HUES64 (cell line): ENCODE data around the gene CLP1.
A peak's percentile ranks its signal among the peaks of the same experiment; 100 is the strongest.
"Not testable (repeated sequence)": the region's sequence is repeated elsewhere in the genome, so short reads cannot be mapped to it uniquely, and the experiment has no call there.

Experiments used
- H3K27ac ChIP-seq: 2 replicates; pipeline ENCODE4 v1.7.0; 2013; ENCODE audit warnings: low read depth, low read length, inconsistent platforms
- H3K27me3 ChIP-seq: 2 replicates; pipeline ENCODE4 v1.6.1; 2013; ENCODE audit warnings: mild to moderate bottlenecking, low read length; ENCODE audit not compliant: insufficient read depth
- H3K36me3 ChIP-seq: 2 replicates; pipeline ENCODE4 v1.6.1; 2013; ENCODE audit warnings: mild to moderate bottlenecking, low read length; ENCODE audit not compliant: insufficient read depth
- H3K4me1 ChIP-seq: 2 replicates; pipeline ENCODE4 v1.6.1; 2013; ENCODE audit warnings: mild to moderate bottlenecking, low read length, moderate library complexity; ENCODE audit not compliant: insufficient read depth
- H3K4me3 ChIP-seq: 2 replicates; pipeline ENCODE4 v1.5.1; 2013; ENCODE audit warnings: mild to moderate bottlenecking, low read length, moderate library complexity
- H3K9ac ChIP-seq: 2 replicates; pipeline ENCODE4 v1.6.1; 2013; ENCODE audit warnings: mild to moderate bottlenecking, low read depth, low read length
- H3K9me3 ChIP-seq: 2 replicates; pipeline ENCODE4 v1.6.1; 2013; ENCODE audit warnings: low read depth, low read length; ENCODE audit not compliant: insufficient read depth
- WGBS: fragments of 150-250, 120-280 bp; methylation state at CpG from one replicate; pipeline ENCODE4 v1.1.7; 2013; ENCODE audit warnings: missing lambda C conversion rate; 5-methylcytosine and 5-hydroxymethylcytosine counted together

The CLP1 gene

DNA sequence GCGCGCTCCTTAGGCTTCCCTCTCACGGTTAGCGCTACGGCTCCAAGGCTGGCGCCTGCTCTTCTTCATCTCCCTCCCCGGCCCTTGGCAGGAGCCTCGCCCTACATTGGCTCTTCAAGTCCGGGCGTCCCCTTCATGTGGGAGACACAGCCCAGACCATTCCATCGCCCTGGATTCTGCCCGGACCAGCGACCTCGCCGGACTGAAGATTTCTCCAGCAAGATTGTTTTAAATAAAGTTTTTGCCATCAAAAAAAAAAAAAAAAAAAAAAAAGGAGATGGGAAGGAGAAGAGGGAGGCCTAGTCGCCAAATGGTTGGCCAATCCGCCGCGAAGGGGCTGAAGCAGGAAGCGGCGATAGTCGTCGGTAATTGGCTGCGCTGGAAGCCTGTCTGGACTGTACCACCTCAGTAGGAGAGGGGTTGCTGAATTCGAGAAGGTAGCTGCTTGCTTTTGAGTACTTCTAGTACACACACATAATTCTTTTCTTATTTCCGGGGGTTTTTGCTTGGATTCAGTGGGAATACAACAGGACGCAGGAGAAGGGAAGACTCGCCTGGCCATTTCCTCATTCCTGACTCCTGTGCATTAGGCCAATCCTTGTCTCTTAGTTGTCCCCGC lies 9.7 kb downstream of the CLP1 start:
- under 1% methylated on average over 28 of the region's 29 CpGs for WGBS
- Histone ChIP-seq H3K4me3 (peak overlapping the region; percentile 92), H3K36me3 (peaks cover 11% of the 10 kb centered on the region), H3K27me3 (no peaks in the 10 kb centered on the region), H3K4me1 (peaks cover 5% of the 10 kb centered on the region; the same call in 1 of the 2 replicates), H3K27ac (peak overlapping the region; percentile 95), H3K9ac (peak overlapping the region; percentile 98), H3K9me3 (no peaks in the 10 kb centered on the region)

DNA sequence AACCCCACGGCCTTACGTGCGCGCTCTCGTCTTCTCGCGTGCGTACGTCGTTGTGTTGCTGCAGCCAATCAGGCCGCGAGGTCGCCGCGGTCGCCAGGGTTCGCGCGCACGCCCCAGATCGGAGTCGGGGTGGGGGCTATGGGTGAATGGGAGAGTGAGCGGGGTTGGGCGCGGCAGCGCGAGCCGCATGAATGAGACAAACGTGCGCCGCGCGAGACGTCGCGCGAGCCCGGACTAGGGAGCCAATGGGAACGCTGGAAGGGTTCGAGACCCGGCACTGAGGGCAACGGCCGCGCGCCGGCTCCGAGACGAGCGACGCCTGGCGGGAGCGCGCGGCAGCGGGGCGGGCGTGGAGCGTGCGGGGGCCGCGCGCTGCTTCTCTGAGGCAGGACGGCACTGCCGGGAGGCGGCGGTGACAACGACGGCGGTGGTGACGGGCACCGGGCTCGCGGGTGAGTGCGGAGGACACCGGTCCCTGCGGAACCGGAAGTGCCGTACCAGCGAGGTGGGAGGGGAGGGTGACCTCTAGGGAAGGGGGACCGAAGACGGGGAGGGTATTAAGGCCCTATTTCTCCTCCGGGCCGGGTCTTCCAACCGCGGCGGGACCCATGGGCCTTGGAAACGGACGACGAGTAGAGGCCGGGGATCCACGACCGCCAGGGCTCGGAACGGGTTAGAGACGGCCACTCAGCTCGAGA lies 10.3 kb downstream of the CLP1 start, which contains the start of gene ZDHHC5:
TSS of gene ZDHHC5 (plus strand) at position 379 of the 698 bp plus-strand sequence. CDS start 4,977 bp downstream, outside the sequence.
- H3K27me3 ChIP-seq: no peaks in the 10 kb centered on the region
- peak within 1 kb of the TSS; percentile 98 for H3K9ac ChIP-seq
- H3K4me3 ChIP-seq: peak within 1 kb of the TSS; percentile 92
- H3K9me3 ChIP-seq: no peaks in the 10 kb centered on the region
- H3K27ac ChIP-seq: peak within 1 kb of the TSS; percentile 95
- under 1% methylated on average over 96 of the region's 96 CpGs for WGBS
- H3K4me1 ChIP-seq: peaks cover 5% of the 10 kb centered on the region; the same call in 1 of the 2 replicates
- H3K36me3 ChIP-seq: peaks cover 14% of the 10 kb centered on the region

DNA sequence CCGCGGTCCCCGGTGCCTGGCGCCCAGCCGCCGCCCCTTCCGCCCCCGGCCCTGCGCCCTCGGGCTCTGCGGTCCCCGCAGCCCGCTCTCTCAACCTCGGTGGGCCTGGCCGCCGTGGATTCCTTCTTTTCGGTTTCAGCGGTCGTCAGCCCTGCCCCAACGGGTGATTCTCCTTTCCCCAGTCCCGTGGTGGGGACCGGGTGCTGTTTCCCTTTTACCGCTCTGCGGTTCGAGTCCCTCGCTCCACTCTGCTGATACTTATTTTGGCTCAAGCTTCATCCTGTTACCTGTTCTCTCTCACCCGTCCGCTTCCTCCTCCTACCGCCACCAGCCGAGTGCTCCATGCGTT lies 10.8 kb downstream of the CLP1 start:
- Histone ChIP-seq H3K36me3 (peaks cover 19% of the 10 kb centered on the region), H3K9me3 (no peaks in the 10 kb centered on the region), H3K4me3 (peak overlapping the region; percentile 92), H3K9ac (peak overlapping the region; percentile 98), H3K4me1 (peaks cover 5% of the 10 kb centered on the region; the same call in 1 of the 2 replicates), H3K27me3 (no peaks in the 10 kb centered on the region), H3K27ac (peak overlapping the region; percentile 95)
- under 1% methylated on average over 31 of the region's 31 CpGs for WGBS

DNA sequence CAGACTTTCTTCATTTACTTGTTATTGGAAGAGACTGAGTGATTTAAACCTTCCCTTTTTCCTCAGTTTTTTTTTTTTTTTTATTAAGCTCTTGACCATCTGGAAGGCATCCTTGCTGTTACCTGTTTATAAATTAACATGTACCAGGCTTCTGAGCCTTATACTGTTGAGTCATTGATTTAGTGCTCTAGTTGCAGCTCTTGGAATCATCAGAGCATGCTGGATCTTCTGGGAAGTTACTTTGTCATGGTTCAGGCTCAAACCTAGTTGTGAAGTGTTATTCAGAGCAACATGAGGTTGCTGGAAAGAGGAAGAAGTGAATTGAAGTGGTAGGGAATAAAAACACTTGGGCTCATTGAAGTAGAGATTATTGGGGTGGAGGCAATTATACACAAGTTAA lies 16.7 kb downstream of the CLP1 start:
- no peaks in the 10 kb centered on the region for H3K27me3 ChIP-seq
- H3K27ac ChIP-seq: no peak overlapping the region
- peaks cover 66% of the 10 kb centered on the region for H3K36me3 ChIP-seq
- H3K4me1 ChIP-seq: peaks cover 17% of the 10 kb centered on the region; the same call in 1 of the 2 replicates
- no peaks in the 10 kb centered on the region for H3K9me3 ChIP-seq
- H3K9ac ChIP-seq: no peak overlapping the region
- no peak overlapping the region for H3K4me3 ChIP-seq

DNA sequence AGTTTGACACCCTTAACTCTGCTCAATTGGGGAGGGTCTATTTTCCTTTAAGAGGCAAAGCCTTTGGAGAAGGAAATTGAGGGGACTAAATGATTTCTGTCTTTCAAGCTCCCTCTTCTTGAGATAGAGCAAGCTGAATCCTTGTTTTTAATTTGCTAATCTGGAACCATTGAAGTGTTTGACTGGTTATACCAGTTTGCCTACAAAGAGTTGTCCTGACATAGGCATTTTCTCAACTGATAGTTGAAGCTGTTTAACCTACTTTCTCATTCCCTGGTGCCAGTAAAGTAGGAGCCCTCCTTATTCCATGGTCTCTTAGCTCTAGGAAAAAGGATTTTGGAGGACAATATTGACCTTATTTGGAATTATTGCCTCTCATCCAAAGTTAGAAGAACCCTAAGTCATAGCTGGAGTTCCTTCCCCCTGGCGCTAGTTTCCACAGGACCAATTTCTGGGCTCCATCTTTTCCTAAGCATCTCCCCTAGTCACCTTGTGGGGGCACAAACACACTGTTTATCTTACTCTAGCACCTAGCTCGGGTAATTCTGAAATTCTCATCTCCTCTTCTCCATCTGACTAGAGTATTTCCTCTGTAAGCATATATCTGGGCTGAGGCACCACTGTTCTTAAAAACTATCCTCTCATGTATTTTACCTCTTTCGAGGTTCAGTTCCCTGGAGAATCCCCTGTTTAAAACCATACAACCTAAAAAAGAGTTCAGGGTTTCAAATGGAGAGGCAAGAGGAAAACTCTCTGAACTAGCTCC lies 17.8 kb downstream of the CLP1 start:
- WGBS: 95% methylated on average over 3 of the region's 3 CpGs
- H3K4me3 ChIP-seq: no peak overlapping the region
- no peaks in the 10 kb centered on the region for H3K27me3 ChIP-seq
- peaks cover 66% of the 10 kb centered on the region for H3K36me3 ChIP-seq
- no peaks in the 10 kb centered on the region for H3K9me3 ChIP-seq
- H3K4me1 ChIP-seq: peaks cover 16% of the 10 kb centered on the region; the same call in 1 of the 2 replicates
- H3K27ac ChIP-seq: peak overlapping the region; percentile 23
- H3K9ac ChIP-seq: 0 out of 2 replicates have a peak overlapping the region, but pooled peaks have one; percentile 5

DNA sequence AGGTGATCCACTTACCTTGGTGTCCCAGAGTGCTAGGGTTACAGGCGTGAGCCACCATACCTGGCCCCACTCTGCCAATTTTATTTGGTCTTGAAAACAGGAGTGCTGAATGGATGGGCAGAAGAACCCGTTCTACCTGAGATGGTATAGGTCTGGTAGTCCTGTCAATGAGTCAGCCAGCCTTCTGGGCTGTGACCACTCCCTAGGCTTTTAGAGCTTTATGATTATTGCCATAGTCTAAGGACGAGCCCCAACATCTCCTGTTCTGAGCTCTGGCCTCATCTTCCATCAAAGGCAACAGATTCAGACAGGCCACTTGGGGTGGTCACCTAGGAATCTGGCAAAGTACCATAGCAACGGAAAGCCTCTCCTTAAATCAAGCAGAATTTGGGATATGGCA lies 21.8 kb downstream of the CLP1 start:
- no peaks in the 10 kb centered on the region for H3K27me3 ChIP-seq
- no peak overlapping the region for H3K4me3 ChIP-seq
- no peak overlapping the region for H3K27ac ChIP-seq
- H3K9ac ChIP-seq: no peak overlapping the region
- peaks cover 13% of the 10 kb centered on the region; the same call in 1 of the 2 replicates for H3K4me1 ChIP-seq
- peaks cover 74% of the 10 kb centered on the region for H3K36me3 ChIP-seq
- H3K9me3 ChIP-seq: no peaks in the 10 kb centered on the region
- WGBS: 97% methylated on average over 4 of the region's 4 CpGs

DNA sequence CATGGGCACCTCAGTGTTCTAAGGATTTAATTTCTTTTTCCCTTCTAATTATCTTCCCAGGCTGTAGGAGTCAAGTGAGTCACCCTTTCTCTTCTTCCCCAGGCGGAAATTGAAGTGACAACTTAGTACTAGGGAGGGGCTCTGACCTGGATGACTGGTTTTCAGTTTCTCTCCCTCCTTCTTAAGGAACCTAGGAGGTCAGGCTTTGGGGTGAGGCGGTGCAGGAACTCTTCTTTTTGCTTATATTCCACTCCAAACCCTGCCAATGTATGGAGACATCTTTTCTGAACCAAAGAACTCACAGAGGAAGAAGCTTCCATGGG lies 23.0 kb downstream of the CLP1 start:
- no peak overlapping the region for H3K9ac ChIP-seq
- no peak overlapping the region for H3K4me3 ChIP-seq
- WGBS: no CpG with 5 or more reads among the region's 2 CpGs
- H3K4me1 ChIP-seq: peaks cover 6% of the 10 kb centered on the region; the same call in 1 of the 2 replicates
- no peaks in the 10 kb centered on the region for H3K27me3 ChIP-seq
- peaks cover 72% of the 10 kb centered on the region for H3K36me3 ChIP-seq
- no peak overlapping the region for H3K27ac ChIP-seq
- H3K9me3 ChIP-seq: no peaks in the 10 kb centered on the region

DNA sequence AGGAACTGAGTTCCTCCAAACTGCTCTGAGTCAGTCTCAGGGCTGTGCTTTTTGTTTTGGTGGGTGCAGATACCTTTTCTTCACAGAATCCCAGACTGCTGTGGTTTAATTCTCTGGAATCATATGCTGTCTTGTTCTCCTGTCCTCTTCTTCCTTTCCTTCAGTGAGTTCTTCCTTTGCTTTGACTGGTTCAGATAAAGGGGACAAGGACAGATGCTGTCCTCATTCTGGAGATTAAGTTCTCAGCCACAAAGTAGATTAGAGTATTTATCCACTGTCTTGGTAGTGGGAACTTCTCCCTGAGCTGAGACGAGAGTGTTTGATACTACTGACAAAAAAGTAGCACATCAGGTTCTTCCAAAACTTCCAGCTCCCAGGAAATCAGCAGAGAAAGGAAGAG lies 23.6 kb downstream of the CLP1 start:
- no peak overlapping the region for H3K4me3 ChIP-seq
- no peak overlapping the region for H3K9ac ChIP-seq
- no peak overlapping the region for H3K27ac ChIP-seq
- H3K27me3 ChIP-seq: no peaks in the 10 kb centered on the region
- H3K36me3 ChIP-seq: peaks cover 72% of the 10 kb centered on the region
- H3K4me1 ChIP-seq: peaks cover 4% of the 10 kb centered on the region; the same call in 1 of the 2 replicates
- 100% methylated on average over 1 of the region's 1 CpG for WGBS
- no peaks in the 10 kb centered on the region for H3K9me3 ChIP-seq

DNA sequence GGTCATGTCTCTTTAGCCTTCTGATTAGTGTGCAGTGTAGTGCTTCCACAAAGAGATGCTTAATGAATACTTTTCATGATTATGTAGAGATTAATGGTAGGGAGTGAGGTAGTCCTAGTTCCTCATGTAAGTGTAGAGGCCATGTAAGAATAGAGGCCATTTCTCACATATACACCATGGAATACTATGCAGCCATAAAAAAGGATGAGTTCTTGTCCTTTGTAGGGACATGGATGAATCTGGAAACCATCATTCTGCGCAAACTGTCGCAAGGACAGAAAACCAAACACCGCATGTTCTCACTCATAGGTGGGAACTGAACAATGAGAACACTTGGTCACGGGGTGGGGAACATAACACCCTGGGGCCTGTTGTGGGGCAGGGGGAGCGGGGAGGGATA lies 32.9 kb downstream of the CLP1 start:
- H3K4me3 ChIP-seq, H3K27me3 ChIP-seq, H3K9ac ChIP-seq, H3K4me1 ChIP-seq, H3K27ac ChIP-seq, H3K9me3 ChIP-seq: not testable (repeated sequence)
- over 99% methylated on average over 5 of the region's 5 CpGs for whole genome bisulfite sequencing
- H3K36me3 ChIP-seq: peaks cover 87% of the 10 kb centered on the region

DNA sequence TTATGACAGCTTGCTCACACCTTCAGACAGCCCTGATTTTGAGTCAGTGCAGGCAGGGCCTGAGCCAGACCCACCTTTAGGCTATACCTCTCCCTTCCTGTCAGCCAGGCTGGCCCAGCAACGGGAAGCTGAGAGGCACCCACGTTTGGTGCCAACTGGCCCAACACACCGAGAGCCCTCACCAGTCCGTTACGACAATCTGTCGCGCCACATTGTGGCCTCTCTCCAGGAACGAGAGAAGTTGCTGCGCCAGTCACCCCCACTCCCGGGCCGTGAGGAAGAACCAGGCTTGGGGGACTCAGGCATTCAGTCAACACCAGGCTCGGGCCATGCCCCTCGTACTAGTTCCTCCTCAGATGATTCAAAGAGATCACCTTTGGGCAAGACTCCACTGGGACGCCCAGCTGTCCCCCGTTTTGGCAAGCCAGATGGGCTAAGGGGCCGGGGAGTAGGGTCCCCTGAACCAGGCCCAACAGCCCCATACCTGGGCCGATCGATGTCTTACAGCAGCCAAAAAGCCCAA lies 41.3 kb downstream of the CLP1 start:
- Histone ChIP-seq H3K4me3 (no peak overlapping the region), H3K27ac (no peak overlapping the region), H3K9ac (no peak overlapping the region), H3K27me3 (no peaks in the 10 kb centered on the region), H3K9me3 (no peaks in the 10 kb centered on the region), H3K4me1 (no peaks in the 10 kb centered on the region), H3K36me3 (peaks cover 84% of the 10 kb centered on the region)
- WGBS: 95% methylated on average over 18 of the region's 18 CpGs

DNA sequence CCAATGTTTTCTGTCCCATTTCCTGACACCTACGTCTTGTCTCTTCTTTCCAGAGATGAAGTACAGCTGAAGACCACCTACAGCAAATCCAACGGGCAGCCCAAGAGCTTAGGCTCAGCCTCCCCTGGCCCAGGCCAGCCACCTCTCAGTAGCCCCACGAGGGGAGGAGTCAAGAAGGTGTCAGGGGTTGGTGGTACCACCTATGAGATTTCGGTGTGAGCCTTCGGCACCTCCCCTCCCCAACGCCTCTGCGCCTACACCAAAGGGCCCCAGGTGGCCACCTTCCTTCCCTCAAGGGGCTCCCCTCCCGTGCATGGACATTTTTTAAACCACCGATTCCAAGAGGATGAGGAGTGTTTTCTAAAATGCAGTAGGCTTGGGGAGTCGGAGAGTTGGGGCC lies 42.3 kb downstream of the CLP1 start:
- Histone ChIP-seq H3K9ac (no peak overlapping the region), H3K4me1 (no peaks in the 10 kb centered on the region), H3K9me3 (no peaks in the 10 kb centered on the region), H3K27ac (no peak overlapping the region), H3K4me3 (no peak overlapping the region), H3K27me3 (no peaks in the 10 kb centered on the region), H3K36me3 (peaks cover 85% of the 10 kb centered on the region)
- 97% methylated on average over 9 of the region's 10 CpGs for WGBS
